Renal cortex interstitium (tissue), 11 donors: ENCODE measurements around the gene CHST15. TPM values are rescaled to one million over a fixed set of nuclear protein-coding genes. Genes with fewer than 3 reads are reported as not detected.

Source experiments
- DNase-seq, 11 donors: peaks; one replicate each; pipeline ENCODE4 v3.0.0-alpha.2; 2013; ENCODE audit warnings: low read depth in 9 of 11, low spot score in 4 of 11; ENCODE audit errors: extremely low read depth in 1 of 11
- polyA plus RNA-seq, 3 donors: library from polyadenylated mRNA; unstranded; fragments of 120-200 nt; gene quantifications; one replicate each; pipeline ENCODE4 v1.2.1, GENCODE V29; 2013; ENCODE audit not compliant: insufficient read length in 3 of 3

CHST15 gene
- polyA plus RNA-seq, 3 donors = 17.9 to 21.6 (median 20.7) TPM

DNA sequence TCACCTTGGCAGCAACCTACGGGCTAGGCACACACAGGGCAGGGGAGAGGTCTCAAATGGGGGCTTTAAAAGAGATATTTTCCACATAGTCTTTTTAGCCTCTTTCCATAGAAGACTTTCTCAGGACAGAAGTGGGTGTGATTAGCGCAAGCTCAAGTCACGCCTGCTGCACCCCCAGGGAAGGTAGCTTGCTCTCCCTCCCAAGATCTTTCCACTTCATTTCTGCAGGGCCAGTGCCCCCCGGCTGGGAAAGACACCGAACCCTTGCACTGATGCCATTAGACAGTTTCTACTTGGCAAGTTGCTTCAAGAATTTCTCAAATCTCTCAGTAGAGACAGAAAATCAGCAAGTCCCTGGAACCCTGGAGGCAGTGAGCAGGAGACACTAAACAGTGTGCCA is 19.4 kb downstream of the CHST15 start:
- no peak for DNase-seq

DNA sequence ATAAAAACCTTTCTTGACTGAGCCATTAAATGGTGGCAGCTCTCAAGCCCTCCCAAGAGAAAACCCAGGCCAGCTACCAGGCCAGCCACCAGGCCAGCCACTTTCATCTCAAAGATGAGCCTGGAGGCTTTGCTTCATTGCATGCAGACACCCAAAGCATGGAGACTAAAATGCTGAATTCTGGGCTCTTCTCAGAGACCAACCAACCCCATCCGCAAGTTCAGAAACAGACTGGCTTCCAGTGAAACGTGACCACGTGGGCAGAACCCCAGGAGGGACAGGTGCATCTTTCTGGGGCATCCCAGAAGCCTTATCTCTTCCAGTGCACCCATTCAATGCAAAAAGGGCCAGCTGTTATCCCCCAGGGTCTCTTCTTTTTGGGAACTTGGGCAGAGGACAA is 20.9 kb downstream of the CHST15 start:
- DNase-seq = no peak

DNA sequence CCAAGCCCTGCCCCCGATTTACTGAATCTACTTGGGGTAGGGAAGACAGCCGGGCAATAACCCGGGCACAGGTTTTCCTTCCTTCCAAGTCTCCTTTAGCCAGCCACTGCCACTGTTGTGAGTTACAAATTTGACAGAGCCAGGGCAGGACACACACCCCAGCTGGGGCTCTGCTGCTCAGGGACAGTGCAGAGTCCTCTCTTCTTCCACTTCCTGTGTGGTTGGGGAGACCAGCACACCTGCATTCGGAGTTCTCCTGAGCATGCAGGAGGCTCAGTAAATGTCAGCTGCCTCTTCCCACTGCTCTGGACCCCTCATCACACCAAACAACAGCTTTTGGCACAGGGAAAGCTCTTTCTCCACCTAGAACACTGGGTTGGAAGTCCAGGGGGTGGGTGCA is 21.3 kb downstream of the CHST15 start:
- DNase-seq = no peak

DNA sequence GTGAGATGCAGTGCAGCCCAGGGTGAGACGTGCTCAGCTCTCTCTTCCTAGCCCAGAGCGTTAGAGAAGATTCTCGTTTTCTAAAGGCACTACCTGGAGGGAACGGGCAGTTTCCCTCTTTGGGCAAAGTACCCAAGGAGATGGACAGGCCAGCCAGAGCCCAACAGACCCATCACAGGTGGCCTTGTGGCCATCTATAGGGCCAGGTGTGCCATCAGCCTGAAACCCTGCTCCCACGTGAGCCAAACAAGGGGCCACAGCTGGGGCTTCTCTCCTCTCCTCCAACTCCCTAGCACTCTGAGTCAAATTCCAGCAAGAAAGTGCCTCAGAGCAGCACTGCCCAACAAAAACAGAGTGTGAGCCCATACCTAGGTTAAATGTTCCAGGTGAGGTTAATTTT is 22.3 kb downstream of the CHST15 start:
- no peak for DNase-seq

DNA sequence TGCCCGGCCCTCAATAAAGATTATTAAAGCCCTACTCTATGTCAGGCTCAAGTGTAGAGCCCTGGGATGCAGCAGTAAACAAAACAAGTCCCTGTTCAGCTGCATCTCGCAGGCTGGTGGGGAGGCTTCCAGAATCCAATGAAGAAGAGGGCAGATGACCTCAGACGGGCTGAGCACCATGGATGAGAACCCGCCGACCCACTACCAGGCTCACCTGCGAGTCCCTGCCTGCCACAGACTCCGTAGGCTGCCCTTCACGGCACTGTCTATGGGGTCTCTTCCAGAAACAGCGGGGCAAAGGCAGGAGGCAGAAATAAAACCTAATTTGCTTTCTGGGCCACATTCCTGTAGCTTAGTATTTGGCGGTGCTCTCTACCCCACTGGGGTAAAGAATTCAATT is 22.7 kb downstream of the CHST15 start:
- DNase-seq = no peak

DNA sequence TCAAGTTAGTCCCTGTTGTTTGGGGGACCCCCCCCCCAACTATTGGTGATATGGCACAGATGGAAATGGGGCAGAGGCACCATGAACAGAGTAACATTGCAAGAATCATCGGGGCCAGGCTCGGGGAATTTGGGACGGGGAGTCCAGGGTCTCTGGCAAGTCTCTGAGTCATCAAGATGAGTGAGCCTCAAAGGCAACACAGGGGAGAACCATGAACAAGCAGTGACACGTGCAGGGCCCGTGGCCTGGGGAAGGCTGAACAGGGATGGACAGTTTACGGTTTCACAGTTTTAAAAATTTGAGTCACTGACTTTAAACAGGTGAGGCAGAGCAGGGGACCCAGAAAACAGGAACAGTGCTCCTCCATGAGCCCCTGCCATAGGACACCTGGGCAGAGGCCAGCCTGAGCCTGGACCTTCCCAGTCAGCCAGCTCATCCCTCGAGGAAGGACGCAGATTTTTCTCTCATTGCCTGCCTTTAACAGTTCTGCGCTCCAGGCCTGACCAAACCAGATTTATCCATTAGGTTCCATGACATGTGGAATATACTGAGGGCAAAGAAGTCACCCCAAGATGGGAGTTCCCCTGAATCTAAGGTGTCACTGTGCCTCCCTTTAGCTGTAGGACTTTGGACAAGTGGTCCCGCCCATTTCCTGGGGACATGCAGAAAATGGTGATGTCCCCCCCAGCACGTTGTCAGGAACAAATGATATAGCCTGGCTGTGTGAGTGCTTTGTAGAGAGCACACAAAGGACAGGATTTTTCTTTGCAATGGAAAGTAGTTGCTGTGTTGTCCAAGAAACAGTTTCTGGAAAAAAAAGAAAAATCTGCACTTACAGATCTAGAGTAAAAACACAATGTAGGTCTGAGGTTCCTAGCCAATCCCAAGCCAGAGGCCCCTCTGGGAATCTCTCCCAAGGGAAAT is 23.8 kb downstream of the CHST15 start:
- no peak for DNase-seq

DNA sequence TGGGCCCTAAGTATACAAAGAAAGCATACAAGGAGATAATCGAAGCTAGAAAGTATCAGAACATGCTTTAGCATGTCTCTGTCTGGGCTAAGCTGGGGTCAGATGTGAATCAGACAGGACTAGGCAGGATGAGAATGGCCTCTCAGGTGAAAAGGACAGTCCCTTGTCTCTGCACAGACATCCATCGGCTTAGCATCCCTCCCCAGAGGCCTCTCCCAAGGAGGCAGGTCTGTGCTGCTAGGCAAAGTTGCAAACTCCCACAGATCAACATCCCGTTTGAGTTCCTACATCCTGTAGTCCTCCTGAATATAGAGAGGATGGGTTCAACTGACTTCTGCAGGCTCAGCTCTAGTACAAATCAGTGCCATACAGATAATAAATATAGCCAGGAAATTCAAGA is 24.5 kb downstream of the CHST15 start:
- no peak for DNase-seq

DNA sequence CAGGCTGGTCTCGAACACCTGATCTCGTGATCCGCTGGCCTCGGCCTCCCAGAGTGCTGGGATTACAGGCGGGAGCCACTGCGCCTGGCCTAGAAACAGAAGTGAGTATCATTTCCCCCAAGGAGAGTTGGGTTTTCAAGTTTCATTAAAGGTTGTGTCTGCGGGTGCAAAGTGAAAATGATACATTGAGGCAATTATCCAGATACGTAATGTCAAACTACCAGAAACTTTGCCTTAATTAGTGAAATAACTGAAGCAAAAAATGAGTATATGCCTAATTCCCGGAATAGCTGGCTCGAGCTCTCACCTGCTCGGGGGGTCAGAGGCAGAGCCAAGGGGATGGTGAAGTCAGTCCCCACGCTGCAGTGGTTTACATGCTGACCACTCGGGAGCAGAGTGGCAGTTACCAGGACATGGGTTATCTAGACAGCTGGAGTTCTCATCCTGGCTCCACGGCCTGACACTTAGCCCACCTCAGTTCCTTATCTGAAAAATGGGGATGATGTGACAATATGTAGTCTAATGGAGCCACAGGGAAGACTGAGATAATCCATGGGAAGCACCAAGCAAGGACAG is 25.5 kb downstream of the CHST15 start:
- DNase-seq = no peak

DNA sequence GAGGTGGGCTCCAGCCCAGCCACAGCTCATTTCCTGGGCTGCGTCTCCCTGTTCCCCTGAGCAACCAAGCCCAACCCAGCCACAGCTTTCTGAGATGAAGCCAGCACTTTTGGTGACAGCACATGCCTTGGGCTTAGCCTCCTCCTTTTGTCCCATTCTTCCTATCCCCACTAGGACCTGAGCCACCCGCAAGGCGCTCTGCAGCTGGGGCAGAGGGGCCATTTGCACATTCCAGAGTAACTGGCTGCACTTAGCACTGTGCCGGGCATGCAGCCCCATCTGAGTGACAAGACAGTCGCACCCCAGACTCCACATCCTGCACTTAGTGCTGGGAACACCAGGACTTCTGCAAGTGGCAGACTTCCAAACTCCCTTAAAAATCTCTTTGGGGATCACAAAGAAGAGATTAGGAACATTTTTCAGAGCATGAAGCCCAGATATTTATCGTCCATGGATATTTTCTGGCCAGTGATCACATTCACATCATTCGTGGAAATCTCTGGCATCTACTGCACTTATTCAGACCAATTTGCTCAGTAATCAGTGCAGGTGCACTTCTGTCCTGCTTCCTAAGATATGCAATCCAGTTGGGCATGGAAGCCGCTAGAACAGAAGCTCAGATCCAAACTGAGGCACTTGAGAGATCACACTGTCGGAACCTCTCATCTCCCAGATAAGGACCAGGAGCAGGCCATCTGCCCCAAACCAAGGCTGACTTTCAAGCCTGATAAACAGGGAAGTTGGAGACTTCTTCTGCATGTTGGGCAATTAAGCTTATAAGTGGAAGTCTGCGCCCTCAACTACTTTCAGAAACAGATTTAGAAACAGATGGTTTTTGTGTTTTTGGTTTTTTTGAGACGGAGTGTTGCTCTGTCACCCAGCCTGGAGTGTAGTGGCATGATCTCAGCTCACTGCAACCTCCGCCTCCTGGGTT is 26.4 kb downstream of the CHST15 start:
- no peak for DNase-seq

DNA sequence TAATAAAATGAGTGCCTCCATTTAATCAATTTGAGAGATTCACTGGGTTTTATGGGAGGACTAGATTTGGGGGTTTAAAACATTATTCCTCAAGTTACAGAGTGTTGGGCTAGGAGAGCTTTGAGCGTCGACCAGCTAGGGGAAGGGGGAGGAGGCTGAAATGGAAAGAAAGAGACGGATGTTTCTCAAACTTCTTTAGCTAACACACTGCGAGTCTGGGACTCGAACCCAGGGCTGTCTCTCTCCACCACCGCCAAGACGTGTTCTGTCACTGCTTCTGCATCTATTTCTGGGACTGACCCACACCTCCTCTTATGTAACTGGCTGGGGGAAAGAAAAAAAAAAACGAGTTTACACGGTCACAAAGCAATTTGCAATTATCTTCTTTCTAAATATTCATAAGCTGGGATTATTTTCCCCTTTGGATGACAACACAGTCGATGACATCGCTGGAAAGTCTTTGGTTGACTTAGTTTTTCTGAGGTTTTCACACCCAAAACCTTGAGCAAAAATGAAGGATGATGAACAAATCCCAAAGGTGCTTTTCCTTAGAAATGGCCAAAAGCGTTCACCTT is 27.2 kb downstream of the CHST15 start:
- no peak for DNase-seq

DNA sequence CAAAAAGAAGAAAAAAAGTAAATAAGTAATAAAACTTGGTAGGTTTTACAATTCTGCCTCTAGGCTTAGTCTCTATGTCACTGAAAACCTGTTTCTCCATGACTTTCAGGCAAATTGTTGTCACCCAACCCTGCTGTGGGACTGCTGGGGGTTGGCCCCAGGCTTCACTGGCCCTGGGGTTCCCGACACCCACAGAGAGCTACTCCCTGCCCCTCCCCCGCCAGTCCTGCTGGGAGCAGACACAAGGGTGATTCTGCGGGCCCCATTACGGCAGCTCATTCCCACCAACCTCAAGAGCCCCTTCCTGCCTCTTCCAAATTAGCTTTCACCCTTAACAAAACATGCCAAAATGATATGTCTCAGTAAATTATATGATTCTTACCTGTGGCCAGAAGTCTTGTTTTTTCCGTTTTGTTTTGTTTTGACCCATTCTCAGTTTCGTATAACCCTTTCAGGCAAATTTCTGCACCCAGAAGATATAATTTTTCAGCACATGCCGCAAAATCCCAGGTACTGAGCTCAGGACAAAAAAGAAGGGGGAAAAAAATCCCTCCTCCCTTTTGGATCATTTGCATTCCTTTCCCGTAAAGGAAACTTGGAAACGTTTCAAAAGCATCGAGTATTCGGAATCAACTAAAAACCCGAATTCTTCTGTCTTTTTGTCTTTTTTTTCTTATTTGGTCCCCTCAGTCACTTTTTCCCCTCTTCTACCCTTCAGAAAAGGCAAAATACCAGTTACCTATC is 27.8 kb downstream of the CHST15 start:
- no peak for DNase-seq

DNA sequence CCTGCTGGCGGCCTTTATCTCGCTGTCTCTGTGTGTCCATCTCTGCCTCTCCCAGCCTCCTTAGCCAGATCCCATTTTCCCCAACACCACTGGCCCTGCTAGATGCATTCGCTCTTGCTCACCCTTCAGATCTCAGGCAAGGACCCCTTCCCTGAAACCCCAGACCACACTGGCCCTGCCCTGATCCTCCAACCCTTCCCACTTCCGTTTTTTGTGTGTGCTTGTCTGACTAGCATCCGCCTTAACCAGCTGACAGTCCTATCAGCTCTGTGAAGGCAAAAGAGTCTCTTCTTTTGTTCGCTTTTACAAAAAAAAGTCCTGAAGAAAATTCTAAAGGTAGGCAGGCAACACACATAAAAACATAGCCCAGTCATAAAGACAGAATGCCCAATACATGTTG is 28.7 kb downstream of the CHST15 start:
- no peak for DNase-seq

DNA sequence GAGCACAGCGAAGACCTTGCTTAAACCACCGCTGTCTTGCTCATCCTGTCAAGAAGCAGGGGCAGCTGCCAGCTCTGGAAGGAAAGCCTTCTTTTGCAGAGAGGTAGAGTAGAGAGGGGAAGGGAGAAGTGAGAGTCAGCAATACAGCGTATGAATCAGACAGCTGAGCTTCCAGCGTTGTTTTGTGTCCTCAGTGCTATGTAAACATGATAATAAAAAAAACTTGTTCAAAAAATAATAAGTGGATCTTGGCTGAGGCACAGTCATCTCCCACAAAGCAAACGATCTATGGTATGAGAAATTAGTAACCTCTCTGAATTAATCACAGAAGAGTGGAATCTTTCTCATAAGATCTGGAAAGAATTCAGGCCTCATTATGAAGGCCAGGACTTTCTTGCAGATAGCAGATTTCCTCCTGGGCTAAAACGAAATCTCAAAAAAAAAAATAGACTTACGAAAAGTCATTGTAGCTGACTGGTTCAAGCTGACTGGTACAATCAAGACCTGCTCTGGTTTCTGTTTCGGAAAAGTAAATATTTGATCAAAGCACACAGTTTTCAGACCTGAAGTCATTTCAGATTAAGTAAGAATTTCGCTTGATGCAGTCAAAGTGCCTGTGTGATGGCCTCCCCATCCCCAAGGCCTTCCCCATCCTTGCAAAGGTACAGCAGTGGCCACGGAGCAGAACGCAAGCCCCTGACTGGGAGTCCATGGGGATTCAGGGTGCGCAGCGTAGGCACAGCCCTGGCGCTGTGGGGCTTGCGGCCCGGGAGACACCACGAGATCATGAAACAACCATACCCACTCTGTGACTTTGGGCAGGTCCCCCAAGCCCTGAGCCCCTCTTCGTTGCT is 29.4 kb downstream of the CHST15 start:
- no peak for DNase-seq

DNA sequence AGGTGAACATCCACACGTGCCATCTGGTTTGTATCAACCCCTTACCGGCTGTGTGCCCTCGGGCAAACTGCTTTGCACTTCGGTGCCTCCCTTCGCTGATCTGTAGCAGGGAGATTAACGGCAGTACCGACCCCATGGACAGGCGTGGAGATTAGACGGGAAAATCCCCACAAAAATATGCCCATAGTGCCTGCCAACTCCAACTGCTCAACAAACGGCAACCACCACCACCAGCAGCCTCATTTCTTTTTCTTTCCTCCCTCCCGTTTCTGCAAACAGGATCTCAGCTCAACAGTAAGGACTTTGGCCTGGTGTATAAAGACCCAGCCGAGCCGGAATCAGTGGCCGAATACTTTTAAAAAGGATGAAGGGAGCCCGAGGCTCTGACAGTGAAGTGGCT is 31.0 kb downstream of the CHST15 start:
- DNase-seq = no peak

DNA sequence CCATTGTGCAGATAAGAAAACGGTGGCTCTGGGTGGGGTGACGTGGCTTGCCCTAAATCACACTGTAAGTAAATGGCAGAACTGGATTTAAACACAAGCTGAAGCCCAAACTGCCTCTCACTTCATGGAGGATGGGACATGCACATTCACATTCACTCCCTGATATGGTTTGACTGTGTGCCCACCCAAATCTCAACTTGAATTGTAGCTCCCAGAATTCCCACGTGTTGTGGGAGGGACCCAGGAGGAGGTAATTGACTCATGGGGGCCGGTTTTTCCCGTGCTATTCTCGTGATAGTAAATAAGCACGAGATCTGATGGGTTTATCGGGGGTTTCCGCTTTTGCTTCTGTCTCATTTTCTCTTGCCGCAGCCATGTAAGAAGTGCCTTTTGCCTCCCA is 32.4 kb downstream of the CHST15 start:
- no peak for DNase-seq

DNA sequence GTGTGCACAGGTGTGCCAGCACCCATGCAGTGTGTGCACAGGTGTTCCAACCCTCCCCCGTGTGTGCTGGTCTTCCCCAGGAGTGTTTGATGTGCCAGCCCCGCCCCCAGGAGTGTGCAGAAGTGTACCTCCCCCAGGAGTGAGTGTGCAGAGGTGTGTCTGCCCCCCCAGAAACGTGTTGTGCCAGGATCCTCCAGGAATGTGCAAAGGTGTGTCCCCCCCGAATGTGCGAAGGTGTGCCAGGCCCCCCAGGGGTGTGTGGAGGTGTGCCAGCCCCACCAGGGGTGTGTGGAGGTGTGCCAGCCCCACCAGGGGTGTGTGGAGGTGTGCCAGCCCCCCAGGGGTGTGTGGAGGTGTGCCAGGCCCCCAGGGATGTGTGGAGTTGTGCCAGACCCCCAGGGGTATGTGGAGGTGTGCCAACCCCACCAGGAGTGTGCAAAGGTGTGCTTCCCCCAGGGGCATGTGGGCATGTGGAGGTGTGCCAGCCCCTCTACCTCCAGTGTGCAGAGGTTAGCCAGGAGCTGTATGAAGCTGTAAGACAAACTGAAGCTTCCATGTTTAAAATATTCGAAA is 33.2 kb downstream of the CHST15 start:
- no peak for DNase-seq

DNA sequence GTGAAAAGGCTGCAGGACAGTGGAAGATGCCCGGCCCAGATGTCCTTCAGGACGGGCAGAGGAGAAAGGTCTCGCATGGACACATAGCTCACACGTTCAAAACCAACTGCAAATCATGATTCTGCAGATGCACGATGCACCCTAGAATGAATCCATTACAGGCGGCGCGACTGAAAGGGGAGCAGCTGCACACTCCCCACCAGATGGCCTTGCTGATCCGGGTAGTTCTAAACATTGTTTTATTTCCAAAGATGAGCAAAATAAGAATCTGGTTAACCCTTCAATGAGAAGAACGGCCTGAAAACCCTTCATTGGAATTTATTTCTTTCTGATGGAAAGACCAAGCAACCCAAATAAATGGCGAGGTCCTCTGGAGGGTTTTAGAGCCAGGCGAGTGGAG is 33.8 kb downstream of the CHST15 start:
- no peak for DNase-seq
